H9 (cell line): ENCODE results near the gene RAP1GAP2. TPM values are rescaled to one million over a fixed set of nuclear protein-coding genes. Genes with fewer than 3 reads are reported as not detected.

Source experiments
- DNase-seq: peaks from one replicate; pipeline ENCODE4 v3.0.0-alpha.2; 2017
- H2AFZ ChIP-seq: one replicate; pipeline ENCODE4 v1.6.1; 2013; ENCODE audit warnings: mild to moderate bottlenecking, low read length, control low read depth, moderate library complexity
- H2AK5ac ChIP-seq: 2 replicates; pipeline ENCODE4 v1.6.1; 2013; ENCODE audit warnings: low read length, control low read depth, mixed read lengths; ENCODE audit not compliant: insufficient read length
- H2BK120ac ChIP-seq: one replicate; pipeline ENCODE4 v1.6.1; 2013; ENCODE audit warnings: low read depth, mild to moderate bottlenecking, low read length, control low read depth, inconsistent platforms; ENCODE audit not compliant: poor library complexity, severe bottlenecking
- H2BK12ac ChIP-seq: 2 replicates; pipeline ENCODE4 v1.6.1; 2013; ENCODE audit warnings: low read length, control low read depth, mixed read lengths, low read depth; ENCODE audit not compliant: insufficient read length
- H2BK15ac ChIP-seq: 2 replicates; pipeline ENCODE4 v1.6.1; 2013; ENCODE audit warnings: low read depth, low read length, control low read depth
- H2BK20ac ChIP-seq: one replicate; pipeline ENCODE4 v1.6.1; 2013; ENCODE audit warnings: low read depth, mild to moderate bottlenecking, low read length, control low read depth, inconsistent platforms; ENCODE audit not compliant: poor library complexity, severe bottlenecking
- H2BK5ac ChIP-seq: 2 replicates; pipeline ENCODE4 v1.6.1; 2013; ENCODE audit warnings: low read length, control low read depth, mixed read lengths; ENCODE audit not compliant: insufficient read length
- H3K14ac ChIP-seq: 2 replicates; pipeline ENCODE4 v1.6.1; 2013; ENCODE audit warnings: low read length, control low read depth; ENCODE audit not compliant: insufficient read depth
- H3K18ac ChIP-seq: 2 replicates; pipeline ENCODE4 v1.6.1; 2013; ENCODE audit warnings: low read depth, mild to moderate bottlenecking, mixed read lengths, low read length, control low read depth; ENCODE audit not compliant: insufficient read length
- H3K23ac ChIP-seq: 2 replicates; pipeline ENCODE4 v1.6.1; 2013; ENCODE audit warnings: low read length, control low read depth, mixed read lengths, low read depth; ENCODE audit not compliant: insufficient read length
- H3K23me2 ChIP-seq: 2 replicates; pipeline ENCODE4 v1.6.1; 2013; ENCODE audit warnings: low read depth, mild to moderate bottlenecking, mixed read lengths, low read length, control low read depth; ENCODE audit not compliant: insufficient read length, poor library complexity, severe bottlenecking
- H3K27ac ChIP-seq: 2 replicates; pipeline ENCODE4 v1.5.1; 2013; ENCODE audit warnings: low read length, control low read depth, mixed read lengths, low read depth; ENCODE audit not compliant: insufficient read length
- H3K27me3 ChIP-seq: 2 replicates; pipeline ENCODE4 v1.6.1; 2013; ENCODE audit warnings: low read length, control low read depth, inconsistent platforms; ENCODE audit not compliant: insufficient read depth
- H3K4ac ChIP-seq: 2 replicates; pipeline ENCODE4 v1.6.1; 2013; ENCODE audit warnings: low read depth, mild to moderate bottlenecking, control low read depth, inconsistent platforms, low read length, moderate library complexity
- H3K4me1 ChIP-seq: 2 replicates; pipeline ENCODE4 v1.6.1; 2013; ENCODE audit warnings: low read length, control low read depth, inconsistent platforms; ENCODE audit not compliant: insufficient read depth
- H3K4me2 ChIP-seq: 2 replicates; pipeline ENCODE4 v1.6.1; 2013; ENCODE audit warnings: low read length, control low read depth, mixed read lengths; ENCODE audit not compliant: insufficient read length, insufficient read depth
- H3K56ac ChIP-seq: 2 replicates; pipeline ENCODE4 v1.6.1; 2013; ENCODE audit warnings: low read depth, mild to moderate bottlenecking, mixed read lengths, low read length, control low read depth; ENCODE audit not compliant: insufficient read length
- H3K79me1 ChIP-seq: 2 replicates; pipeline ENCODE4 v1.6.1; 2013; ENCODE audit warnings: low read depth, mild to moderate bottlenecking, moderate library complexity, low read length, control low read depth, inconsistent platforms; ENCODE audit not compliant: insufficient read depth, poor library complexity, severe bottlenecking
- H3K79me2 ChIP-seq: 2 replicates; pipeline ENCODE4 v1.6.1; 2013; ENCODE audit warnings: low read length, control low read depth, inconsistent platforms; ENCODE audit not compliant: insufficient read depth
- H3K9ac ChIP-seq: 2 replicates; pipeline ENCODE4 v1.6.1; 2013; ENCODE audit warnings: low read length, control low read depth, mixed read lengths; ENCODE audit not compliant: insufficient read length; ENCODE audit errors: extremely low read depth
- H3K9me3 ChIP-seq: one replicate; pipeline ENCODE4 v1.6.1; 2013; ENCODE audit warnings: low read depth, low read length, inconsistent platforms; ENCODE audit not compliant: control insufficient read depth
- H3T11ph ChIP-seq: one replicate; pipeline ENCODE4 v1.6.1; 2013; ENCODE audit warnings: mild to moderate bottlenecking, low read length, control low read depth, inconsistent platforms
- H4K20me1 ChIP-seq: one replicate; pipeline ENCODE4 v1.6.1; 2013; ENCODE audit not compliant: control insufficient read depth, insufficient read length, insufficient read depth
- H4K5ac ChIP-seq: 2 replicates; pipeline ENCODE4 v1.6.1; 2013; ENCODE audit warnings: low read depth, mild to moderate bottlenecking, mixed read lengths, low read length, control low read depth; ENCODE audit not compliant: insufficient read length
- H4K8ac ChIP-seq: replicated peaks from 2 replicates; pipeline ENCODE4 v1.6.1; 2013; ENCODE audit warnings: low read length, control low read depth, mixed read lengths, low read depth; ENCODE audit not compliant: insufficient read length
- H4K91ac ChIP-seq: 2 replicates; pipeline ENCODE4 v1.6.1; 2013; ENCODE audit warnings: low read depth, mild to moderate bottlenecking, moderate library complexity, mixed read lengths, low read length, control low read depth; ENCODE audit not compliant: insufficient read length
- H3K27ac Mint-ChIP-seq, 3 experiments: 2 replicates in 2 of 3; 3 replicates in 1 of 3; pipeline ENCODE4 v1.8.0; 2020 to 2021; ENCODE audit warnings: mixed read lengths in 3 of 3, mild to moderate bottlenecking in 1 of 3, moderate library complexity in 1 of 3
- H3K27me3 Mint-ChIP-seq: 2 replicates; pipeline ENCODE4 v1.8.0; 2021; ENCODE audit warnings: low read depth, mild to moderate bottlenecking, moderate library complexity, mixed read lengths
- H3K36me3 Mint-ChIP-seq, 3 experiments: 2 replicates in 2 of 3; 3 replicates in 1 of 3; pipeline ENCODE4 v1.8.0; 2020 to 2021; ENCODE audit warnings: low read depth in 3 of 3, mixed read lengths in 3 of 3; ENCODE audit not compliant: insufficient read depth in 1 of 3
- H3K4me1 Mint-ChIP-seq, 2 experiments: 2 replicates each; pipeline ENCODE4 v1.8.0; 2020; ENCODE audit warnings: mixed read lengths in 2 of 2
- H3K4me3 Mint-ChIP-seq, 2 experiments: 2 replicates in 1 of 2; 3 replicates in 1 of 2; pipeline ENCODE4 v1.8.0; 2020 to 2021; ENCODE audit warnings: mild to moderate bottlenecking in 2 of 2, mixed read lengths in 2 of 2, moderate library complexity in 1 of 2
- H3K9me3 Mint-ChIP-seq, 2 experiments: 2 replicates in 1 of 2; 3 replicates in 1 of 2; pipeline ENCODE4 v1.8.0; 2020; ENCODE audit warnings: mild to moderate bottlenecking in 2 of 2, mixed read lengths in 2 of 2, moderate library complexity in 1 of 2
- WGBS: extraction: QIAGEN DNeasy Blood & Tissue Kit; methylation state at CpG from one replicate; pipeline ENCODE4 v1.1.7; 2013; ENCODE audit warnings: missing lambda C conversion rate, low lambda C conversion rate, mixed read lengths; ENCODE audit not compliant: insufficient read length; ENCODE audit errors: extremely low coverage; 5-methylcytosine and 5-hydroxymethylcytosine counted together
- total RNA-seq: library from RNA; stranded (reverse); gene quantifications from 2 replicates; pipeline ENCODE4 v1.2.1, GENCODE V29; 2021
- TF ChIP-seq, protein P1 (sequence below): fragments of 200-600 bp; sonication (generic); conservative IDR thresholded peaks from 3 replicates; pipeline ENCODE4 v1.8.0; 2021; ENCODE audit warnings: antibody characterized with exemption, mild to moderate bottlenecking

RAP1GAP2 gene
- total RNA-seq, 1 experiment from 2014 or later: 33.8 TPM

DNA sequence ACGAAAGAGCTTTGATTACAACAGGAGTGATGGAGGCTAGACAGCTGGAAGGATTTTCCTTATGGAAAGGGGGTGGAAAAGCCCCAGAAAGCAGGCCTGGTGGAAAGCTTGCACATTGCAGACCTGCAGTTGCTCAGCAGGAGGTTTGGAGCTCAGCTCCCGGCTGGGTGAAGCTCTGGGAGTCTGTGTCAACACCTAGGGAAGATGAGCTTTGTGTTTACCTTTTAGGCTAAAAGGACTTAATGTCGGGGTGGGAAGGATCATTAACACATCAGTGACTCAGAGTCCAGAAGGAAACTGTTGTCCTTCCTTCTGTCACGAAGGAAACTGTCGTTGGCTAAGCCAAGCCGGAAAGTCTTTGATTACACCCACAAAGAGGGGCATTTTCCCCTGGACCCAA lies 48.2 kb downstream of the RAP1GAP2 start:
- Histone ChIP-seq H2AK5ac (no peak overlapping the region), H4K8ac (no peak overlapping the region), H3T11ph (no peak overlapping the region), H3K18ac (no peak overlapping the region), H2BK20ac (no peak overlapping the region), H3K79me1 (no peaks in the 10 kb centered on the region), H3K23ac (no peak overlapping the region), H3K79me2 (no peaks in the 10 kb centered on the region), H2BK12ac (no peak overlapping the region), H3K4ac (no peak overlapping the region), H3K23me2 (no peaks in the 10 kb centered on the region), H3K27ac (no peak overlapping the region), H3K27me3 (no peaks in the 10 kb centered on the region), H2AFZ (no peak overlapping the region), H2BK5ac (no peak overlapping the region), H2BK15ac (no peak overlapping the region), H3K9ac (no peak overlapping the region), H3K9me3 (no peaks in the 10 kb centered on the region), H3K14ac (no peak overlapping the region), H2BK120ac (no peak overlapping the region), H3K4me1 (peaks cover 6% of the 10 kb centered on the region; the same call in 1 of the 2 replicates), H4K5ac (no peak overlapping the region), H3K4me2 (no peak overlapping the region), H4K91ac (no peak overlapping the region), H4K20me1 (no peaks in the 10 kb centered on the region), H3K56ac (no peak overlapping the region)
- H3K4me1 Mint-ChIP-seq: peaks cover 30 to 31% of the 10 kb centered on the region in 2 experiments
- no CpG with 5 or more reads among the region's 6 CpGs for WGBS
- H3K27me3 Mint-ChIP-seq: peaks cover 1% of the 10 kb centered on the region; the same call in 1 of the 2 replicates
- DNase-seq: peak; percentile 61
- H3K9me3 Mint-ChIP-seq: no peaks in the 10 kb centered on the region
- peak overlapping the region; percentile 55 to 86 (median 83); a peak in 6 of 7 replicates for H3K27ac Mint-ChIP-seq
- no peaks in the 10 kb centered on the region for H3K36me3 Mint-ChIP-seq
- H3K4me3 Mint-ChIP-seq: no peak overlapping the region
- TF ChIP-seq, protein P1, sequence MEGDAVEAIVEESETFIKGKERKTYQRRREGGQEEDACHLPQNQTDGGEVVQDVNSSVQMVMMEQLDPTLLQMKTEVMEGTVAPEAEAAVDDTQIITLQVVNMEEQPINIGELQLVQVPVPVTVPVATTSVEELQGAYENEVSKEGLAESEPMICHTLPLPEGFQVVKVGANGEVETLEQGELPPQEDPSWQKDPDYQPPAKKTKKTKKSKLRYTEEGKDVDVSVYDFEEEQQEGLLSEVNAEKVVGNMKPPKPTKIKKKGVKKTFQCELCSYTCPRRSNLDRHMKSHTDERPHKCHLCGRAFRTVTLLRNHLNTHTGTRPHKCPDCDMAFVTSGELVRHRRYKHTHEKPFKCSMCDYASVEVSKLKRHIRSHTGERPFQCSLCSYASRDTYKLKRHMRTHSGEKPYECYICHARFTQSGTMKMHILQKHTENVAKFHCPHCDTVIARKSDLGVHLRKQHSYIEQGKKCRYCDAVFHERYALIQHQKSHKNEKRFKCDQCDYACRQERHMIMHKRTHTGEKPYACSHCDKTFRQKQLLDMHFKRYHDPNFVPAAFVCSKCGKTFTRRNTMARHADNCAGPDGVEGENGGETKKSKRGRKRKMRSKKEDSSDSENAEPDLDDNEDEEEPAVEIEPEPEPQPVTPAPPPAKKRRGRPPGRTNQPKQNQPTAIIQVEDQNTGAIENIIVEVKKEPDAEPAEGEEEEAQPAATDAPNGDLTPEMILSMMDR: peak; percentile 45; the same call in 2 of the 3 replicates
